Neuron (in vitro differentiated cells): ENCODE data around the gene MVB12B.

Experiments used
- H2AFZ ChIP-seq: one replicate; pipeline ENCODE4 v1.6.1; 2013; ENCODE audit warnings: low read depth, mild to moderate bottlenecking, inconsistent platforms, low read length, moderate library complexity
- H3K27me3 ChIP-seq: one replicate; pipeline ENCODE4 v1.6.1; 2013; ENCODE audit warnings: low read length; ENCODE audit not compliant: insufficient read depth
- H3K36me3 ChIP-seq: one replicate; pipeline ENCODE4 v1.6.1; 2013; ENCODE audit warnings: low read length; ENCODE audit not compliant: insufficient read depth
- H3K4me1 ChIP-seq: one replicate; pipeline ENCODE4 v1.6.1; 2013; ENCODE audit warnings: low read length; ENCODE audit not compliant: insufficient read depth
- H3K4me3 ChIP-seq: 2 replicates; pipeline ENCODE4 v1.5.1; 2013; ENCODE audit warnings: mild to moderate bottlenecking, low read length, moderate library complexity
- H3K9me3 ChIP-seq: one replicate; pipeline ENCODE4 v1.6.1; 2013; ENCODE audit warnings: low read length

MVB12B gene

GRCh38 chr9:126295936-126296600, 30.6 kb upstream of the MVB12B start:
- no peaks in the 10 kb centered on the region for H3K27me3 ChIP-seq
- H3K9me3 ChIP-seq: no peaks in the 10 kb centered on the region
- peaks cover 9% of the 10 kb centered on the region for H3K4me1 ChIP-seq
- no peak overlapping the region for H2AFZ ChIP-seq
- H3K36me3 ChIP-seq: no peaks in the 10 kb centered on the region
- no peak overlapping the region for H3K4me3 ChIP-seq

- Histone ChIP-seq H3K4me3 (no peak overlapping the region), H2AFZ (no peak overlapping the region), H3K36me3 (no peaks in the 10 kb centered on the region), H3K27me3 (no peaks in the 10 kb centered on the region), H3K4me1 (peaks cover 9% of the 10 kb centered on the region), H3K9me3 (no peaks in the 10 kb centered on the region)
Observed at GRCh38 chr9:126296687-126297086, 29.9 kb upstream of the MVB12B start.

GRCh38 chr9:126297661-126298060, 29.0 kb upstream of the MVB12B start:
- Histone ChIP-seq H3K36me3 (no peaks in the 10 kb centered on the region), H2AFZ (peak overlapping the region; percentile 57), H3K4me1 (peaks cover 9% of the 10 kb centered on the region), H3K4me3 (no peak overlapping the region), H3K27me3 (no peaks in the 10 kb centered on the region), H3K9me3 (no peaks in the 10 kb centered on the region)

GRCh38 chr9:126298063-126298801, 28.4 kb upstream of the MVB12B start:
- Histone ChIP-seq H3K27me3 (no peaks in the 10 kb centered on the region), H3K9me3 (no peaks in the 10 kb centered on the region), H2AFZ (peak overlapping the region; percentile 57), H3K36me3 (no peaks in the 10 kb centered on the region), H3K4me1 (peaks cover 9% of the 10 kb centered on the region), H3K4me3 (no peak overlapping the region)

- Histone ChIP-seq H3K4me3 (no peak overlapping the region), H2AFZ (no peak overlapping the region), H3K4me1 (peaks cover 9% of the 10 kb centered on the region), H3K27me3 (no peaks in the 10 kb centered on the region), H3K9me3 (no peaks in the 10 kb centered on the region), H3K36me3 (no peaks in the 10 kb centered on the region)
Observed at GRCh38 chr9:126299706-126300276, 26.8 kb upstream of the MVB12B start.

GRCh38 chr9:126301196-126301595, 25.4 kb upstream of the MVB12B start:
- Histone ChIP-seq H3K9me3 (no peaks in the 10 kb centered on the region), H2AFZ (no peak overlapping the region), H3K27me3 (no peaks in the 10 kb centered on the region), H3K36me3 (no peaks in the 10 kb centered on the region), H3K4me1 (peaks cover 9% of the 10 kb centered on the region), H3K4me3 (no peak overlapping the region)

- no peaks in the 10 kb centered on the region for H3K27me3 ChIP-seq
- no peak overlapping the region for H3K4me3 ChIP-seq
- H3K9me3 ChIP-seq: no peaks in the 10 kb centered on the region
- H3K36me3 ChIP-seq: no peaks in the 10 kb centered on the region
- H2AFZ ChIP-seq: no peak overlapping the region
- H3K4me1 ChIP-seq: peaks cover 9% of the 10 kb centered on the region
Observed at GRCh38 chr9:126301985-126302603, 24.5 kb upstream of the MVB12B start.

- no peaks in the 10 kb centered on the region for H3K36me3 ChIP-seq
- no peak overlapping the region for H2AFZ ChIP-seq
- no peaks in the 10 kb centered on the region for H3K9me3 ChIP-seq
- H3K4me3 ChIP-seq: no peak overlapping the region
- no peaks in the 10 kb centered on the region for H3K27me3 ChIP-seq
- H3K4me1 ChIP-seq: peaks cover 12% of the 10 kb centered on the region
Observed at GRCh38 chr9:126302730-126303129, 23.9 kb upstream of the MVB12B start.

GRCh38 chr9:126303488-126303887, 23.1 kb upstream of the MVB12B start:
- Histone ChIP-seq H3K4me1 (peaks cover 7% of the 10 kb centered on the region), H3K4me3 (no peak overlapping the region), H3K36me3 (no peaks in the 10 kb centered on the region), H3K9me3 (no peaks in the 10 kb centered on the region), H2AFZ (no peak overlapping the region), H3K27me3 (no peaks in the 10 kb centered on the region)

GRCh38 chr9:126304207-126304970, 22.2 kb upstream of the MVB12B start:
- Histone ChIP-seq H3K9me3 (no peaks in the 10 kb centered on the region), H2AFZ (no peak overlapping the region), H3K4me3 (no peak overlapping the region), H3K4me1 (peaks cover 6% of the 10 kb centered on the region), H3K27me3 (no peaks in the 10 kb centered on the region), H3K36me3 (no peaks in the 10 kb centered on the region)

- H3K9me3 ChIP-seq: no peaks in the 10 kb centered on the region
- H3K4me3 ChIP-seq: no peak overlapping the region
- no peak overlapping the region for H2AFZ ChIP-seq
- H3K4me1 ChIP-seq: peaks cover 6% of the 10 kb centered on the region
- H3K36me3 ChIP-seq: no peaks in the 10 kb centered on the region
- no peaks in the 10 kb centered on the region for H3K27me3 ChIP-seq
Observed at GRCh38 chr9:126304971-126305320, 21.7 kb upstream of the MVB12B start.

- Histone ChIP-seq H3K4me1 (peaks cover 6% of the 10 kb centered on the region), H3K9me3 (no peaks in the 10 kb centered on the region), H3K4me3 (no peak overlapping the region), H3K36me3 (no peaks in the 10 kb centered on the region), H2AFZ (no peak overlapping the region), H3K27me3 (no peaks in the 10 kb centered on the region)
Observed at GRCh38 chr9:126306071-126306647, 20.5 kb upstream of the MVB12B start.
